ENCODE data around the gene PPP2R5B.
A peak's percentile ranks its signal among the peaks of the same experiment; 100 is the strongest.

PPP2R5B gene

DNA sequence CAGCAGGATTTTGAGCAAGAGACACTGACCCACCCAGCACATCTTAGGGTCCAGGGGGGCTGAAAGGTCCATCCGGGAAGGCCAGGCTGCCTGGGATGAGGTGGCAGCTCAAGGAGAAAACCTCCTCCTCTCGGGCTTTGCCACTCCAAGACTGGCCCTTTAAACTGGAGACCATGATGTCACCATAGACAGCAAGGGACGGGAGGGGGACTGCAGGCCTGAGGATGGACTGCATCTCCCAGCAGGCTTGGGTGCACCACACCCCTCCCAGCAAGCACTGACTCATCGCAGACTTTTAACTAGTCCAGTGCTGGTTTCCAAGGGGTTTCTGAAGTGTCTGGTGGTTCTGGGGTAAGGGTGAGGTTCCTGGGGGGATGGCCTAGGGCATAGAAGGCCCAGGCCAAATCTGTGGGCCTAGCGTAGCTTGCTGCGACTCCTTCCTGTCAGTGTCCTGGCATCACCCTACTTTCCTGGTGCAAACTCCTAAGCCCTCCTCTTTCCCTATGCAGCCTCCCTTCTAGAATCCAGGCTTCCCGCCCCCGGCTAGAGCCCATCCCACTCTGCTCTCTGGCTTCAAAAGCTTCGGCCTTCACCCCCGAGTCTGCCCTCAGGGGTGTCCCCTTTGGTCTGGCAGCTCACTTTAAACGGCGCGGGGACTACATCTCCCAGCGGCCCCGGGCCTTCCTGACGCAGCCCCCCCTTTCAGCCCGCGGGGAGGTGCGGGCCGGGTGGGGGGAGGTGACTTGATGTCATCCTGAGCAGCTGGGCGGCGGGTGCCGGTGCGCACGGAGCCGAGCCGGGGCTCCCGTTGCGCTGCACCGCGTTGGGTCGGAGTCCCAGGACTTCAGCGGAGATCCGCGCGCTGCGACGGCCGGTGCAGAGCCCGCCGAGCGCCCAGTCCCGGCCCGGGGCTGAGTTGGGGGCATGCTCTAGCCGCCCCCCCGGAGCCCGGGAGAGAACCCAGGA lies at the start of gene PPP2R5B:
PPP2R5B (plus strand) TSS at position 746 of the 966 bp plus-strand sequence. CDS start 1,046 bp downstream, outside the sequence.
- DNase-seq (ENCODE audit: low read depth): peak; percentile 75

DNA sequence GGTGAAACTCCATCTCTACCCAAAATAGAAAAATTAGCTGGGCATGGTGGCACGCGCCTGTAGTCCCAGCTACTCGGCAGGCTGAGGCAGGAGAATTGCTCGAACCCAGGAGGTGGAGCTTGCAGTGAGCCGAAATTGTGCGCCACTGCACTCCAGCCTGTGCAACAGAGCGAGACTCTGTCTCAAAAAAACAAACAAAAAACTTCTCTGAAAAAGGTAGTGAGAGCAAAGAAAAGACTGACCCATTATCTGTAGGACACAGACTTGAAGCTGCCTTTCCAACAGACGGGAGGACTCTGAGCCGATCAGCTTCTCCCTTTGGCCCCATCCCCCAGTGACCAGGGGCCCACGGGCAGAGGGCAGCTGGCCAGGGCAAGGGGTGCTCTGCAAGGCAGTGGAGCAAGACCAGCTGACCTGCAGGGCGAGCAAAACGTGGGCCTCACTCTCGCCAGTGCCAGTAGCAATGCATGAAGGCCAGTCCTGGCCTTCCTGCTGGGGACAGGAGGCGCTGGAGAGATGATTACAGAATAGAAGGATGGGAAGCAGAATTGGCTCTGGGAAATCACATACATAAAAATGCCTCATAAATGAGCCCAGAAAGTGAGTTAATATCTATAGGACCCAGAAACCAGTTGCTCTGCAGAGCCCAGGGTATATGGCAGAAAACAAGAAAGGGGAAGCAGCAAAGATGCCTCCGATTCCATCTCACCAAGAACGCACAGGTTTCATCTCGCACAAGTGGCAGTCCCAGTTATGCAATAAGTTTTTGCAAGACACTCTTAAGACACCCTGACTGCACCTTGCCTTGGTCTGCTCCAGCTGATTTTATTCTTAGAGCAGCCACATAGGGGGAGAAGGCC lies 48.9 kb upstream of the PPP2R5B start:
- no peak for DNase-seq (ENCODE audit: low read depth)

DNA sequence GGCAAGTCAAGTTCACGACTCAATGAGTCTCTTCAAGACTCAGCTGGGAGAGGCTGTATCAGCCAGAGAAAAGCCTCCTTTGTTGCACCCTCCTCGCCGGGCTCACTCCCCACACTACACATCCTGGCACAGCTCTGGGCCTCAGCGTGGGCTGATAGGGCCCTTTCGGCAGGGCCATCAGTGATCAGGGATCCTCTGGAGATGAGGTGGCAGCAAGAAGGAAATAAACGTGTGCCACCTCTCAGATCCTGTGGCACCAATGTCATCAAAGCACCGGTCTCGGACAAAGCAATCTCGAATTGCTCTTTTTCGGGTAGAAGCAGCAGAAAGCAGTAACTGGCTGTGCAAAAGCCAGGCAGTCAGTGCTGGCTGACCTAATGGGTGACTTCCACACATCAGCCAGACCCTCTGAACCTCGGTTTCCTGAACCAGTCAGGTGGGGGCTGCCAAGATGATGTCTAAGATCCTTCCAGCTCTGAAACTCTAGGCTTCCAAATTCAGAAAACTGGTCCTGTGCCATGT lies 48.2 kb upstream of the PPP2R5B start:
- no peak for DNase-seq (ENCODE audit: low read depth)

DNA sequence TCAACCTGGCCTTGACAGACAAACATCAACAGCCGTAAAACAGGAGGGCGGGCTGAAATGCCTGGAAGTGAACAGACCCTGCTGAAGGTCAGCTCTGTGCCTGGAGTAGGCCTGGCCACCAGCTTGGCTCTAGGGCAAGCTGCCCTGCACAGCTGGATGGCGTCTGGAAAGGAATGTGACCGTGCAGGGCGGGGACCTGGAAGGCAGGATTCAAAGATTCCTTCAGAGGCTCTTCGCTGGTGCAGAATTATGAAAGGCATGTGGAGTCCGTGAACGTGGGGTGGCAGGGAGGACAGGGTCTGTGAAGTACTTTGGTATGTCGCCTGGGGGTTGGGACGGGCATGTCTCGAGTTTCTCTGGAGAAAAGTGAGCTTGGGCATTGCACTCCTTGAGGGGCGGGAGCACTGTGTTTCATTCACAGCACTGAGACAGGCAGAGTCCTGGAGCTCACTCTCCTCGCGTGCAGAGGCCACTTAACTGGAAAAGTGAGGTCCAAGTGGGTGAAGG lies 47.6 kb upstream of the PPP2R5B start:
- no peak for DNase-seq (ENCODE audit: low read depth)

DNA sequence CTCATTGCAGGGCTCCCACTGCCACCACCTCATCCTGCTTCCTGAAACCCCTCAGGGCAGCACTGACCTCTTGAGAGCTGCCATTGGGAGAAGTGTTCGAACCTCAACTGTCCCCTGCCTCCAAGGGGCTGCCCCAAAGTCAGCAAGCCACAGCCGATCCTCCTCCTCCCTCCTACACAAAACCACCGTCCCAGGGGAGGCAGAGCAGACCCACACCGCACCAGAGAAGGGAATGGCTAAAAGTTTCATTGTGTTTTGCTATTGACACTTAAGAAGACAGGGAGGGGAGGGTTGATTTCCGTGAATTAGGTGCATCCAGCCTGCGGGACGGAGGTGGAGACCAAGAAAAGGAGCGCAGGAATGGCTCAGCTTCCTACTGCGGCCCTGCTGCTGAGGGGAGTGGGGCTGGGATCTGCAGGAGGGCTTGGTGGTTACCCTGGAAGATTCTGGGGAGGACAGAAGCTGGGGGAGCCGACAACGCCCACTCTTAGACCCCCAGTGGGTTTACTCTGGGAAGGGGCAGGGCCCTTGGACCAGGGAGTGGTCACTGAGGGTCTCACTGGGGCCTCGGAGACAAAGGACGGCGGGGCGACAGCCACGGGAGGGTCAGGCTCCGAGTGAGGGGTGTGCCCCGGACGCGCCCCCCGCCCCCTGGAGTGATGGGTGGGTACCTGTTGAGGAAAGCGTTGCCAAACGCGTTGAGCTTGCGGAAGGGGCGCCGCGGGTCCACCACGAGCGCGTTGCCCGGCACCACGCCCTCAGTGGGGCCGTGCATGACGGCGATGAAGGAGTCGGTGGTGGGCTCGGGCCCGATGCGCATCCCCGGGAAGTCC lies 46.9 kb upstream of the PPP2R5B start:
- DNase-seq (ENCODE audit: low read depth): no peak

DNA sequence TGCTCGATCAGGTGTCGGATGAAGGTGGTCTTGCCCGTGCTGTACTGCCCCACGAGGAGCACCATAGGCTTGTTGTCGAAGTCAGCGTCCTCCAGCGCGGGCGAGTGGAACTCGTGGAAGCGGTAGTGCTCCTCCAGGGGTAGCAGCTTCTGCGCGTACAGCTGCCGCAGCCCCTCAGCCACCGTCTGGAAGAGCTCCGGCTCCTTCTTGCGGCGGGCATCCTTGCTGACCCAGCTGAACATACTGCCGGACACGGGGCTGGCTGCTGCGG lies 46.3 kb upstream of the PPP2R5B start:
- DNase-seq (ENCODE audit: low read depth): no peak

DNA sequence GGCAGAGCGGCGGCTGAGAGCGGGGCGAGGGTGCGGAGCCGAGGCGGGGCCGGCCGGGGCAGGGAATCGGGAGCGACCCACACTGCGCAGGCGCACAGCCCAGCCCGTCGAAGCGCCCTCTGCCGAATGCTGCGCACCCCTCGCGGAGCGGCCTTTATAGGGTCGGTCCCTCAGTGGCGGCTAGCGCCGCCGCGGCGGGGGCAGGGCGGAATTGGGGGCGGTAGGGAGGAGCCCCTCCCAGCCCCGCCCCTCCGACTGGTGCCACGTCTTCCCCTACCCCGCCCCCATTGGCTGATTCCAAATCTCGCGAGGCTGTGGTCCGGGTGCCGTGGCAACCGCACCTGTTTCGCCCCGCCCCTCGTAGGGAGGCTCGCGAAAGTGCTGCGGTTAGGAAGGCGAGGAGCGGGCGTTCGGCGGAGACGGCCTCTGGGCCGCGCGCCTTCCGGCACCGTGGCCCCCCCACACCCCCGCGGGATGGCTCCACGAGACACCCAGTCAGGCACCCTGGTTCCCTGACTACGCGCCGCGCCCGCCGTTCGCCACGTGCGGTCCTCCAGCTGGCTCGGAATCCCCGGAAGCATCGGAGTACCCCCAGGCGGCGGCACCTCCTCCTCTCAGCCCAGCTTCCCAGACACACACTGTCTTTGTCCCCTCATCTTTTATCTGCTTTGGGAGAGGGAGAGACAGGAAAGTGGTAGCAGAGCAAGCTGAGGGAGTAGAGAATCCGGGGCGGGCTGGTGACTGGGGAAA lies 45.8 kb upstream of the PPP2R5B start, which contains the start of gene EHD1:
EHD1 (minus strand) TSS at position 128 of the 750 bp plus-strand sequence. CDS start 157 bp downstream, outside the sequence.
- DNase-seq (ENCODE audit: low read depth): peak; percentile 99

DNA sequence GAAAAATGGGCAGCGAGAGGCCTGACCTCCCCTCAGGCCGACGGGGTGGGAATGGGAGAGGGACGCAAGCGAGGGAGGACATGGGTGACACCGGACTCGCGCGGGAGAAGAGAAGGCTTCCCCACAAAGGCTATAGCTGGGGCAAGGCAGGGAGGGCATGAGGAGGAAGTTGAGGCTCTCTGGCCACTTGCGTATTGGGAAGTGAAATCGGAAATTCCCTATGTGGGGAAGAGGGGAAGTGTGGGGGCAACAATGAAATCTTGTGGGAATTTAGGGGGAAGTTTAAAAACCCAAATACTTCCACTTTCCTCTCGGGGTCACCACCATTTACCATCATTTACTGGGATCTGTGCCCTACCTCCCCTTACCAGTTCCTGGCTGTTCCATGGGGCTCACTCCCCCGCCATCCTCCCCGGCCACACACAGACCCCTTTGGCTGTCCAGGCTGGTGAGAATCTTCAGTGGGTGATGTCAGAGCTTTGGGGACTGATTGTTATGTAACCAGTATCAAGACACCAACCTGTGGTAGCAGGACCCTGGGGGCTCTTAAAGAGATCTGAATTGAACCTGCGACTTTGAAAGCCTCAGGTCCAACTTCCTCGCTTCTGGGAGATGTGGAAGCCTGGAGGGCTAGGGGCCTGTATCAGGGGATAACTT lies 45.1 kb upstream of the PPP2R5B start:
- DNase-seq (ENCODE audit: low read depth): no peak

DNA sequence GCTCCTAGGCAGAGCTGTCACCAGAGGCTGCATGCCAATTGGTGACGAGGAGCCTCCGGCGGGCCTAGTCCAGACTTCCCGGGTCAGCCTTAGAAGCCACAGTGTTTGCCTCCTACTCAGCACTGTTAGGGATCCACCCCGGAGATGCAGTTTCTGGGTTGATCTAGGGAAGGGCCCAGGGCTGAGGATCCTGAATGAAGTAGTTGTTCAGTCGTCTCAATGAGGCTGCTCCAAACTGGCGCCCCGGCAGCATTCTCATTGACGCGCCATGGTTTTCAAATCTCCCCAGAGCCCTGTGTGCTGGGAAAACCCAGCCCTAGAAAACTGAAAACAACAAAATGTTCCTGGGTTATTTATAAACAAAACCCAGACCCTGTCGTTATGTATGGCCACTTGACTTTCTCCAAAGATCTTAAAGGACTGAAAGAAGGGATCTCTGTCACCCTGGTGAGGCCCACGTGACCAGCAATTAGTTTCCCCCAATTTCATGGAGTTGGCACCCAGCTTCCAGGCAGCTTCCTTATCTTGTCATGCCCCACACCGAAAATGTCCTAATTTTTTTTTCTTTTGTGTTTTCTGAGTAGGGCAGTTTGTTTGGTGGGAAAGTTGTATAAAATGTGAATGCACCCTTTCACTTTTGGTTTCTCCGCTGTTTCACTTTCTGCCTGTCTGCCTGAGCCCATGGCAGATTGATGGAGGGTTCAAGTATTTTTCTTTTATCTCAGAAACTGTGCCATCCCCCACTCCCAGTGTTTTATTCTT lies 44.1 kb upstream of the PPP2R5B start:
- DNase-seq (ENCODE audit: low read depth): no peak

DNA sequence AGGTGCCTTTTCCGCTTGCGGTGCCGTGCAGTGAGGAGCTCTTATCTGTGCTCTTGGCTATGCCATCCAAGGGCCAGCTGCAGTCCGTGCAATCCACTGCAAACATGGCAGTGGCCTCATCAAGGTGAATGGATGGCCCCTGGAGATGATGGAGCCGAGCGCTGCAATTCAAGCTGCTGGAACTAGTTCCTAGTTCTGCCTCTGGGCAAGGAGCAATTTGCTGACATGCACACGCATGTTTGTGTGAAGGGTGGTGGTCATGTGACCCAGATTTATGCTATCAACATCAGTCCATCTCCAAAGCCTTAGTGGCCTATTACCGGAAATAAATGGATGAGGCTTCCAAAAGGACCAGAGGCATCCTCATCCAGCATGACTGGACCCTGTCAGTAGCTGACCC lies 43.0 kb upstream of the PPP2R5B start:
- DNase-seq (ENCODE audit: low read depth): no peak

DNA sequence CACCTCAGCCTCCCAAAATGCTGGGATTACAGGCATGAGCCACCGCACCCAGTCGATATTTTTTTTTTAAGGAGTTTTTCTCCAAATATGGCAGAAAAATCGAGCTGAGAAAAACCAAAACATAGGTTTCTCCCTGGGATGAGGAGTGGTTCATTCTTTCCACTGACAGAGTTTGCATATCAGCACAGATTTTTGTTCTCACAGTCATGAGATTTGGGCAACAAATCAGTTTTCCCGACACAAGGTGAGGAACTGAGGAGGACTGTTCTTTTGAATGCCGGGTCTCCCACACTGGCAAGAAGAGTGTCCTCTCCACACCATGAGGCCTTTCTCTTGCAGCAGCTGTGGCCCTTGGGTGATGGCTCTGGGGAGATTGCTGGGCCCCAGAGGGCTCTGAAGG lies 42.2 kb upstream of the PPP2R5B start:
- no peak for DNase-seq (ENCODE audit: low read depth)

DNA sequence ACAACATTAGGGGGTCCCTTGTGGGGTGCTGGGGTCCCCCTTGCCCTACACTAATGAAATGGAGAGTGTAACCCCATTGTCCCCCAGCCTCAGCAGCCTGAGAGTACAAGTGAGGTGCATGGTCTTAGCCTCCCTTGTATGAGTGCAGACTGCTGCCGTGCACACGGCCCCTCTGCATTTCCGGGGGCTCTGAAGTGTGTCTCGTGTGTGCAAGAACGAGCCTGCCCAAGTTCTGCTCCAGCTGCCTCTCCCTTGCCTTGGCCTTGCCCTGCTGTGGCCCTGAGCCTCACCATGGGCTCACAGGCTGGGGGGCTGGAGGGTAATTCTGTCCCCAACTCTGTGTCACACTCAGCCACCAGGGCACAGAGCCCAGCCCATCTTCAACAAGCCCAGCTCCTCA lies 40.9 kb upstream of the PPP2R5B start:
- no peak for DNase-seq (ENCODE audit: low read depth)

DNA sequence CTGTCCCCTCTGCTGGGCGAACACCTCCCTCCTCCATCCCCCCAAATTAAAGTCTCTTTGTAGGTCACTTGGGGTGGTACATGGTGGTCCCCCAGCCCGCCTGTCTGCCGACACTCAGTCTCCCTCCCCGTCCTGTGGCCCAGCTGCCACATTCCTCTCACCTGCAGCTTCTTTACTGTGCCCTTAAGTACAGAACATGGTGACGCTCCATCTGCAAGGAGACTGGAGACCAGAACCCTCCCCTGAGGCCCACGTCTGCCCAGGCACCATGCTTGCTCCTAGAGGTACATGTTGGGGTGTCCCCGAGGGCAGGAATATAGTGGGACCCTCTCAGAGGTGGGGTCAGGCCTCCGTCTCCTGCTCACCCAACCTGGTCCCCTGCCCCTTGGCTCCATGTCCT lies 40.5 kb upstream of the PPP2R5B start:
- no peak for DNase-seq (ENCODE audit: low read depth)

DNA sequence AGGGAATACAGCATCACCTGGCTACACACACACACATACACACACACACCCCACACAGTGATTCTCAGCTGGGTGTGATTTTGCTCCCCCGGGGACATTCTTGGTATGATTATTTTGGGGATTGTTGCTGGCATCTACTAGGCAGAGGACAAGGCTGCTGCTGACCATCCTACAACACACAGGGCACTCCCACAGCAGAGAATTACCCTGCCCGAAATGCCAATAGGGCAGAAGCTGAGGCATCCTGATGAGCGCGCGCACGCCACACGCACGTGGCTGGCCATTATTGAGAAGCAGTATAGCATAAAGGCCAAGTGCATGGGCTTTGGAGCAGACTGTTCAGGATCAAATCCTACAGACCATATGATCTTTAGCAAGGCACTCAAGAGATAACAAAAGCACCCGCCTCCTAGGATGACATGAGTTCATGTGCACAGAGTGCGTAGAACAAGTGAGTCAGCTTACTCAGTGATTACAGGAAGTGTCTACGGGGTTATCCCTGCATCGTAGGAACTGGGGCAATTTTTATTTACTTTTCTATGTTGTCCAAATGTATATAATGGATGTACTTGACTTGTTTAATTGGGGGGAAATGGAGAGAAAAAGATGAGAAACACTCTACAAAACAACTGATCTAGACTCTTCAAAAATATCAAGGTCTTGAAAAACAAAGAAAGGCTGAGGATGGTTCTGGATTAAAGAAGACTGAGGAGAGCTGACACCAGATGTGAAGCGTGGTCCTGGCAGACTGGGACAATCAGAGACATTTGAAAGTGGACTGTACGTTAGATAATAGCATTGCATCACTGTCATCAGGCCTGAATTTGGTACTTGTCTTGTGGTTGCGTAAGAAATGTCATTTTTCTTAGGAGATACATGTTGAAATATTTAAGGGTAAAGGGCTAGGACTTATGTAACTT lies 38.9 kb upstream of the PPP2R5B start:
- no peak for DNase-seq (ENCODE audit: low read depth)

DNA sequence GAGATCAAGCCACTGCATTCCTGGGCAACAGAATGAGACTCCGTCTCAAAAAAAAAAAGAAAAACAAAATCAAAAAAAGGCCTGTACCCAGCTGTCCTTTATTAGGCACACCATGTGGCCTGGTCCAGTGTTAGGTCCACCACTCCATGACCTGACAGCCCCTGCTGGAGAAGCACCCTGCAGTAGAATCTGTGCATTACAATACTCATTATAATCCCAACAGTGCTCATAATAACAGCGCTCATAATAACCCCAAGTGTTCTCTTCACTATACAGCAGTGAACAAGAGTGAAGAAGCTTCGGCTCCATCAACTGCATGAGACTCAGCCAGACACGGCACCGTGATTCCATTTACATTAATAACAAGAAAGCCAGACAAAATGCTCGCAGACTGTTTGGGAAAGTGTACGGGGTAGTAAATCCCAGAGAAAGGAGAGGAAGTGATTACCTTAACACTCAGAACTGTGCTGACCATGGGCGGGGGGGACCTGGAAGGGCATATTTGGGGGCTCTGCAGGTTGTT lies 37.2 kb upstream of the PPP2R5B start:
- DNase-seq (ENCODE audit: low read depth): no peak

DNA sequence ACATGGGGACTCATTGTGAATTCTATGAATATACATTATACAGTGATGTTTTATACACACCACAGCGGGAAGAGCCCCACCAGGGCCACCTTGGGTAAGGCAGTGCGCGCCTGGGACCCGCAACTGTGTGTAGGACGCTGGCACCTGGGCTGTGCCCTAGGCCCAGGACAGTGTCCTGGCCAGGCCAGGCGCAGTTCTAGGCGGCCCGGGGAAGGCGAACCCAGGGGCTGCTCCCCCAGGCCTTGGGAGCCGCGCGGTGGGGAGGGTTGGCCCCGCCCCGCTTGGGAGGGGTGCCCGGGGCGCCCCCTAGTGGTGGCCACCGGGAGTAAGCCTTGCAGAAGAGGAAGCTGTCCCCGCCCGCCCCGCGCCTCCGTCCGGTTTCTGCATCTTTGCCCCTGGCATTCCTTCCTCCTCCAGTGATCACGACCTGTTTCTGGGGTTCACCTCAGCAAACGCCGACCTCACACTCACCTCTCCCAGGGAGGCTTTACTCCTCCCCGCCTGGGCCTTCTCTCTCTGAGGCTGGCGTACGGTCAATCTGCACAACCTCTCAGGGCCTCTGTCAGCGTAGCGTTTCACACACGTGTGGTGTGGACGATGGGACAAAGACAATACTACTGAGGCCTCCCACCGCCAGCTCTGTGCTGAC lies 36.6 kb upstream of the PPP2R5B start:
- DNase-seq (ENCODE audit: low read depth): peak; percentile 71

DNA sequence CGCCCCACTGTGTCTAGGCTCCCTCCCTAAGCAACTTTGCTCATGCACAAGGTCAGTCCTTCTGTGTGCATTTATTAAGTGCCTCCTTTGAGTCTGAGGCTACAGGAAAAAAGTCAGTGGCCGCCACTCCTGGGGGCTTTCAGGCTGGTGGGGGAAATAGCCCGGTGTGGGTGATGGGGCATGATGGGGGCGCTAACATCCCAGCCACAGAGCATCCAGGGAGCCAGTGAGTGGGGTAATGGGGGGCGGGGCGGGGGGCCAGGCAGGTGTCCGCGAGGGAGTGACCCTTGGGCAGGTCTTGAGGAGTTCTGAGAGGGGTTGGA lies 36.1 kb upstream of the PPP2R5B start:
- DNase-seq (ENCODE audit: low read depth): no peak
